ENCODE results near the gene C1QTNF5. TPM values are rescaled to one million over a fixed set of nuclear protein-coding genes. Genes with fewer than 3 reads are reported as not detected.
A peak's percentile ranks its signal among the peaks of the same experiment; 100 is the strongest.

The C1QTNF5 gene
- polyA plus RNA-seq, 2 of the 4 experiments (the other 2 are of a cell fraction) = not detected

- no peak for FAIRE-seq
- TF ChIP-seq BCL3 (IDR thresholded peaks at IDR 0.05) = no peak
- no peak for TF ChIP-seq RAD21 (conservative IDR thresholded peaks at IDR 0.05 in 1 of 2, IDR thresholded peaks at IDR 0.05 in 1 of 2)
- TF ChIP-seq, protein P1, sequence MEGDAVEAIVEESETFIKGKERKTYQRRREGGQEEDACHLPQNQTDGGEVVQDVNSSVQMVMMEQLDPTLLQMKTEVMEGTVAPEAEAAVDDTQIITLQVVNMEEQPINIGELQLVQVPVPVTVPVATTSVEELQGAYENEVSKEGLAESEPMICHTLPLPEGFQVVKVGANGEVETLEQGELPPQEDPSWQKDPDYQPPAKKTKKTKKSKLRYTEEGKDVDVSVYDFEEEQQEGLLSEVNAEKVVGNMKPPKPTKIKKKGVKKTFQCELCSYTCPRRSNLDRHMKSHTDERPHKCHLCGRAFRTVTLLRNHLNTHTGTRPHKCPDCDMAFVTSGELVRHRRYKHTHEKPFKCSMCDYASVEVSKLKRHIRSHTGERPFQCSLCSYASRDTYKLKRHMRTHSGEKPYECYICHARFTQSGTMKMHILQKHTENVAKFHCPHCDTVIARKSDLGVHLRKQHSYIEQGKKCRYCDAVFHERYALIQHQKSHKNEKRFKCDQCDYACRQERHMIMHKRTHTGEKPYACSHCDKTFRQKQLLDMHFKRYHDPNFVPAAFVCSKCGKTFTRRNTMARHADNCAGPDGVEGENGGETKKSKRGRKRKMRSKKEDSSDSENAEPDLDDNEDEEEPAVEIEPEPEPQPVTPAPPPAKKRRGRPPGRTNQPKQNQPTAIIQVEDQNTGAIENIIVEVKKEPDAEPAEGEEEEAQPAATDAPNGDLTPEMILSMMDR (IDR thresholded peaks at IDR 0.05) = no peak
- TF ChIP-seq, protein P2, sequence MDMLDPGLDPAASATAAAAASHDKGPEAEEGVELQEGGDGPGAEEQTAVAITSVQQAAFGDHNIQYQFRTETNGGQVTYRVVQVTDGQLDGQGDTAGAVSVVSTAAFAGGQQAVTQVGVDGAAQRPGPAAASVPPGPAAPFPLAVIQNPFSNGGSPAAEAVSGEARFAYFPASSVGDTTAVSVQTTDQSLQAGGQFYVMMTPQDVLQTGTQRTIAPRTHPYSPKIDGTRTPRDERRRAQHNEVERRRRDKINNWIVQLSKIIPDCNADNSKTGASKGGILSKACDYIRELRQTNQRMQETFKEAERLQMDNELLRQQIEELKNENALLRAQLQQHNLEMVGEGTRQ (IDR thresholded peaks at IDR 0.05) = no peak
- no peak for TF ChIP-seq ELK1 (IDR thresholded peaks at IDR 0.05; ENCODE audit: low read depth, low read length)
- no peak for TF ChIP-seq FOSL2 (IDR thresholded peaks at IDR 0.05)
- no peak for TF ChIP-seq FOSL2 (CRISPR knock-in tag; IDR thresholded peaks at IDR 0.05)
- TF ChIP-seq FOSB (CRISPR knock-in tag; IDR thresholded peaks at IDR 0.05) = no peak
- TF ChIP-seq EP300 (IDR thresholded peaks at IDR 0.05) = no peak
- no peak for TF ChIP-seq KDM1A (IDR thresholded peaks at IDR 0.05; ENCODE audit: low read depth)
- TF ChIP-seq NR3C1 (IDR thresholded peaks at IDR 0.05) = no peak
- no peak for TF ChIP-seq GATA3 (IDR thresholded peaks at IDR 0.05; ENCODE audit: borderline replicate concordance)
- no peak for TF ChIP-seq EHMT2 (IDR thresholded peaks at IDR 0.05; ENCODE audit: low read depth)
- no peak for TF ChIP-seq HOXA7 (CRISPR knock-in tag; IDR thresholded peaks at IDR 0.05)
- TF ChIP-seq HMGXB4 (CRISPR knock-in tag; IDR thresholded peaks at IDR 0.05; ENCODE audit: borderline replicate concordance) = no peak
- no peak for TF ChIP-seq HES2 (IDR thresholded peaks at IDR 0.05)
- no peak for TF ChIP-seq RNF2 (IDR thresholded peaks at IDR 0.05; ENCODE audit: borderline replicate concordance, low read depth)
- TF ChIP-seq PBX3 (IDR thresholded peaks at IDR 0.05) = no peak
- ATAC-seq = peak; percentile 48 to 59
- Histone ChIP-seq H3K27ac (peak overlapping the region; percentile 55 to 79; a peak in 5 of 6 replicates), H3K4me2 (peak overlapping the region; percentile 98), H3K9me3 (no peaks in the 10 kb centered on the region), H3K4me3 (peak overlapping the region; percentile 47), H3K4me1 (peaks cover 27% of the 10 kb centered on the region)
- ChIA-PET CTCF (interaction anchor here (0.5 to 2.3 kb wide), 9 partner anchors 8 to 159 kb away, joined by 3 to 10 read pairs (median 3); no protein-coding TSS in a partner anchor), POLR2A (no interaction called here)
- no peak for DNase-seq (ENCODE audit: low read depth in 1 of 2, low spot score in 1 of 2)
- WGBS (ENCODE audit: missing lambda C conversion rate) = 58% methylated on average over 5 of the region's 29 CpGs
These were observed 25.3 kb downstream of the C1QTNF5 start for GRCh38 chr11:119315131-119316015.
